ENCODE results near the gene COA6. TPM values are rescaled to one million over a fixed set of nuclear protein-coding genes. Genes with fewer than 3 reads are reported as not detected.

The COA6 gene
- total and polyA plus RNA-seq, 2 of the 13 experiments (the other 11 are each of a cell fraction or from before 2014, with no cell fraction given): 32.4 to 104 TPM

DNA sequence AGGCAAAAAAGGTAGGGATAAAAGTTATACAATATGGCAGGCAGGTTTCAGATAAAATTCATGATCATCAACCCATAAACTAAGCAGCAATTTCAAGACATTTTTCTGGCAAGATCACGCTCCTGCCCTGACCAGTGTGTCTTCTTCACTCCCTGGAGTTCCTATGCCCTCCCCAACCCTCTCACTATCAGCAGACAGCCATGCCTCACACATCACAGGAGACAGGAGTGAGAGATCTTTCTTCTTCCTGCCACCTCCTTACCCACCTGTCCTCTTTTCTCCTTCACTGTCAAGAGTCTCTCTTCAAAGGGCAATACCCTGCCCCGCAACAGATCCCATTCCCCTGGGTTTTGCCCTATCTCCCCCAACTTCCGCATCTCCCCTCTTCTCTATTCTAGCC is 28.4 kb downstream of the COA6 start:
- H3K9me3 ChIP-seq (ENCODE audit: low read length): no peaks in the 10 kb centered on the region
- in situ Hi-C loops (cut with HindIII; ENCODE audit: extremely low pct_ligation_motif_present, low pct_unique_long_range_greater_than_20kb): no loop called here
- intact Hi-C loops (cut with micrococcal nuclease; ENCODE audit: unreplicated experiment): no loop called here
- no peak overlapping the region for H3K27ac ChIP-seq (ENCODE audit: extremely low read length, insufficient read depth, low read length)
- 97% methylated on average over 3 of the region's 3 CpGs for WGBS (ENCODE audit: low lambda C conversion rate)
- BruUV-seq (replicated peaks): no TSS peak
- no peaks in the 10 kb centered on the region for H3K27me3 ChIP-seq (ENCODE audit: control insufficient read depth in 1 of 2, insufficient read depth in 2 of 2, low read length in 2 of 2)
- ChIA-PET POLR2A (no interaction called here), CTCF (ENCODE audit: low intra/inter-chr PET ratio, low total read pairs) (no interaction called here)
- no peak for ATAC-seq
- no peaks in the 10 kb centered on the region; the same call in 1 of the 2 replicates for H4K20me1 ChIP-seq (ENCODE audit: insufficient read depth, low read length)
- H3K4me3 ChIP-seq (replicated peaks in 1 of 3; ENCODE audit: insufficient read depth in 1 of 3, low read depth in 2 of 3, low read length in 3 of 3): no peak overlapping the region
- H3K4me1 ChIP-seq (ENCODE audit: insufficient read depth, low read length): peaks cover 4% of the 10 kb centered on the region; the same call in 1 of the 2 replicates
- FAIRE-seq: no peak
- no peak overlapping the region for H2AFZ ChIP-seq (ENCODE audit: low read length)
- H3K4me2 ChIP-seq (ENCODE audit: low read depth, low read length): no peak overlapping the region
- H3K79me2 ChIP-seq (ENCODE audit: insufficient read depth, low read length): no peaks in the 10 kb centered on the region
- H3K9ac ChIP-seq (ENCODE audit: insufficient read depth, low read depth, low read length): no peak overlapping the region
- peaks cover 3 to 16% of the 10 kb centered on the region in 2 experiments; a peak in 4 of 5 replicates for H3K36me3 ChIP-seq (replicated peaks in 1 of 2; ENCODE audit: control insufficient read depth in 1 of 2, insufficient read depth in 2 of 2, low read length in 2 of 2)
- DNase-seq (ENCODE audit: low spot score): no peak
- TF ChIP-seq, protein P1, sequence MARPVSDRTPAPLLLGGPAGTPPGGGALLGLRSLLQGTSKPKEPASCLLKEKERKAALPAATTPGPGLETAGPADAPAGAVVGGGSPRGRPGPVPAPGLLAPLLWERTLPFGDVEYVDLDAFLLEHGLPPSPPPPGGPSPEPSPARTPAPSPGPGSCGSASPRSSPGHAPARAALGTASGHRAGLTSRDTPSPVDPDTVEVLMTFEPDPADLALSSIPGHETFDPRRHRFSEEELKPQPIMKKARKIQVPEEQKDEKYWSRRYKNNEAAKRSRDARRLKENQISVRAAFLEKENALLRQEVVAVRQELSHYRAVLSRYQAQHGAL (CRISPR knock-in tag; IDR thresholded peaks at IDR 0.05; ENCODE audit: not compliant biosample characterization): no peak
- TF ChIP-seq NONO (IDR thresholded peaks at IDR 0.05) (no peak), NONO (CRISPR knock-in tag; conservative IDR thresholded peaks at IDR 0.05) (no peak), ZNF558 (CRISPR knock-in tag; IDR thresholded peaks at IDR 0.05; ENCODE audit: borderline replicate concordance) (no peak), ZIK1 (CRISPR knock-in tag; IDR thresholded peaks at IDR 0.05; ENCODE audit: borderline replicate concordance, low read depth) (no peak), SMARCE1 (IDR thresholded peaks at IDR 0.05; ENCODE audit: borderline replicate concordance) (no peak), MED13 (CRISPR knock-in tag; IDR thresholded peaks at IDR 0.05) (no peak), HOXA5 (CRISPR knock-in tag; IDR thresholded peaks at IDR 0.05) (no peak), ZBTB3 (CRISPR knock-in tag; IDR thresholded peaks at IDR 0.05; ENCODE audit: borderline replicate concordance, low read depth) (no peak), NR1H2 (CRISPR knock-in tag; IDR thresholded peaks at IDR 0.05; ENCODE audit: borderline replicate concordance, low read depth) (no peak), PCBP1 (IDR thresholded peaks at IDR 0.05; ENCODE audit: borderline replicate concordance, low read depth, low read length) (no peak), MAFG (CRISPR knock-in tag; IDR thresholded peaks at IDR 0.05) (no peak)
- TF ChIP-seq, protein P2, sequence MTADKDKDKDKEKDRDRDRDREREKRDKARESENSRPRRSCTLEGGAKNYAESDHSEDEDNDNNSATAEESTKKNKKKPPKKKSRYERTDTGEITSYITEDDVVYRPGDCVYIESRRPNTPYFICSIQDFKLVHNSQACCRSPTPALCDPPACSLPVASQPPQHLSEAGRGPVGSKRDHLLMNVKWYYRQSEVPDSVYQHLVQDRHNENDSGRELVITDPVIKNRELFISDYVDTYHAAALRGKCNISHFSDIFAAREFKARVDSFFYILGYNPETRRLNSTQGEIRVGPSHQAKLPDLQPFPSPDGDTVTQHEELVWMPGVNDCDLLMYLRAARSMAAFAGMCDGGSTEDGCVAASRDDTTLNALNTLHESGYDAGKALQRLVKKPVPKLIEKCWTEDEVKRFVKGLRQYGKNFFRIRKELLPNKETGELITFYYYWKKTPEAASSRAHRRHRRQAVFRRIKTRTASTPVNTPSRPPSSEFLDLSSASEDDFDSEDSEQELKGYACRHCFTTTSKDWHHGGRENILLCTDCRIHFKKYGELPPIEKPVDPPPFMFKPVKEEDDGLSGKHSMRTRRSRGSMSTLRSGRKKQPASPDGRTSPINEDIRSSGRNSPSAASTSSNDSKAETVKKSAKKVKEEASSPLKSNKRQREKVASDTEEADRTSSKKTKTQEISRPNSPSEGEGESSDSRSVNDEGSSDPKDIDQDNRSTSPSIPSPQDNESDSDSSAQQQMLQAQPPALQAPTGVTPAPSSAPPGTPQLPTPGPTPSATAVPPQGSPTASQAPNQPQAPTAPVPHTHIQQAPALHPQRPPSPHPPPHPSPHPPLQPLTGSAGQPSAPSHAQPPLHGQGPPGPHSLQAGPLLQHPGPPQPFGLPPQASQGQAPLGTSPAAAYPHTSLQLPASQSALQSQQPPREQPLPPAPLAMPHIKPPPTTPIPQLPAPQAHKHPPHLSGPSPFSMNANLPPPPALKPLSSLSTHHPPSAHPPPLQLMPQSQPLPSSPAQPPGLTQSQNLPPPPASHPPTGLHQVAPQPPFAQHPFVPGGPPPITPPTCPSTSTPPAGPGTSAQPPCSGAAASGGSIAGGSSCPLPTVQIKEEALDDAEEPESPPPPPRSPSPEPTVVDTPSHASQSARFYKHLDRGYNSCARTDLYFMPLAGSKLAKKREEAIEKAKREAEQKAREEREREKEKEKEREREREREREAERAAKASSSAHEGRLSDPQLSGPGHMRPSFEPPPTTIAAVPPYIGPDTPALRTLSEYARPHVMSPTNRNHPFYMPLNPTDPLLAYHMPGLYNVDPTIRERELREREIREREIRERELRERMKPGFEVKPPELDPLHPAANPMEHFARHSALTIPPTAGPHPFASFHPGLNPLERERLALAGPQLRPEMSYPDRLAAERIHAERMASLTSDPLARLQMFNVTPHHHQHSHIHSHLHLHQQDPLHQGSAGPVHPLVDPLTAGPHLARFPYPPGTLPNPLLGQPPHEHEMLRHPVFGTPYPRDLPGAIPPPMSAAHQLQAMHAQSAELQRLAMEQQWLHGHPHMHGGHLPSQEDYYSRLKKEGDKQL (CRISPR knock-in tag; IDR thresholded peaks at IDR 0.05; ENCODE audit: low read depth): no peak
- TF ChIP-seq, protein P3, sequence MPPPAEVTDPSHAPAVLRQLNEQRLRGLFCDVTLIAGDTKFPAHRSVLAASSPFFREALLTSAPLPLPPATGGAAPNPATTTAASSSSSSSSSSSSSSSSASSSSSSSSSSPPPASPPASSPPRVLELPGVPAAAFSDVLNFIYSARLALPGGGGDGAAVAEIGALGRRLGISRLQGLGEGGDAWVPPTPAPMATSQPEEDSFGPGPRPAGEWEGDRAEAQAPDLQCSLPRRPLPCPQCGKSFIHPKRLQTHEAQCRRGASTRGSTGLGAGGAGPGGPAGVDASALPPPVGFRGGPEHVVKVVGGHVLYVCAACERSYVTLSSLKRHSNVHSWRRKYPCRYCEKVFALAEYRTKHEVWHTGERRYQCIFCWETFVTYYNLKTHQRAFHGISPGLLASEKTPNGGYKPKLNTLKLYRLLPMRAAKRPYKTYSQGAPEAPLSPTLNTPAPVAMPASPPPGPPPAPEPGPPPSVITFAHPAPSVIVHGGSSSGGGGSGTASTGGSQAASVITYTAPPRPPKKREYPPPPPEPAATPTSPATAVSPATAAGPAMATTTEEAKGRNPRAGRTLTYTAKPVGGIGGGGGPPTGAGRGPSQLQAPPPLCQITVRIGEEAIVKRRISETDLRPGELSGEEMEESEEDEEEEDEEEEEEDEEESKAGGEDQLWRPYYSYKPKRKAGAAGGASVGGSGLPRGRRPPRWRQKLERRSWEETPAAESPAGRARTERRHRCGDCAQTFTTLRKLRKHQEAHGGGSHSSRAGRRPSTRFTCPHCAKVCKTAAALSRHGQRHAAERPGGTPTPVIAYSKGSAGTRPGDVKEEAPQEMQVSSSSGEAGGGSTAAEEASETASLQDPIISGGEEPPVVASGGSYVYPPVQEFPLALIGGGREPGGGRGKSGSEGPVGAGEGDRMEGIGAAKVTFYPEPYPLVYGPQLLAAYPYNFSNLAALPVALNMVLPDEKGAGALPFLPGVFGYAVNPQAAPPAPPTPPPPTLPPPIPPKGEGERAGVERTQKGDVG (CRISPR knock-in tag; IDR thresholded peaks at IDR 0.05; ENCODE audit: borderline replicate concordance): no peak
- TF ChIP-seq, protein P4, sequence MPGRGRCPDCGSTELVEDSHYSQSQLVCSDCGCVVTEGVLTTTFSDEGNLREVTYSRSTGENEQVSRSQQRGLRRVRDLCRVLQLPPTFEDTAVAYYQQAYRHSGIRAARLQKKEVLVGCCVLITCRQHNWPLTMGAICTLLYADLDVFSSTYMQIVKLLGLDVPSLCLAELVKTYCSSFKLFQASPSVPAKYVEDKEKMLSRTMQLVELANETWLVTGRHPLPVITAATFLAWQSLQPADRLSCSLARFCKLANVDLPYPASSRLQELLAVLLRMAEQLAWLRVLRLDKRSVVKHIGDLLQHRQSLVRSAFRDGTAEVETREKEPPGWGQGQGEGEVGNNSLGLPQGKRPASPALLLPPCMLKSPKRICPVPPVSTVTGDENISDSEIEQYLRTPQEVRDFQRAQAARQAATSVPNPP (CRISPR knock-in tag; IDR thresholded peaks at IDR 0.05): no peak

Data from HepG2 (cell line).